Stimulated activated CD4-positive, alpha-beta T cell treated with anti-CD3 and anti-CD28 coated beads, Interleukin-15, amount 100 ng/mL, for 1 hour (primary cell): Measurements from ENCODE around the gene PRDM12.
"Not testable (repeated sequence)": the region's sequence is repeated elsewhere in the genome, so short reads cannot be mapped to it uniquely, and the experiment has no call there.

Experiments
- DNase-seq, 2 donors: peaks; one replicate each; pipeline ENCODE4 v3.0.0-alpha.2; 2020; ENCODE audit warnings: low read depth in 1 of 2, low spot score in 1 of 2

Gene PRDM12

GRCh38 chr9:130663977-130664250 is 480 bp upstream of the PRDM12 start:
- no peak for DNase-seq

GRCh38 chr9:130665029-130665430 is 636 bp downstream of the PRDM12 start:
- no peak for DNase-seq

GRCh38 chr9:130665431-130666392 is 1.3 kb downstream of the PRDM12 start:
- DNase-seq, result no peak

GRCh38 chr9:130666393-130667119 is 2.2 kb downstream of the PRDM12 start:
- DNase-seq, result no peak

GRCh38 chr9:130667120-130667435 is 2.7 kb downstream of the PRDM12 start:
- DNase-seq, result no peak

GRCh38 chr9:130668196-130668595 is 3.8 kb downstream of the PRDM12 start:
- no peak for DNase-seq

GRCh38 chr9:130668659-130669058 is 4.3 kb downstream of the PRDM12 start:
- DNase-seq, result no peak

GRCh38 chr9:130669965-130670364 is 5.6 kb downstream of the PRDM12 start:
- no peak for DNase-seq

- no peak for DNase-seq
Measured at GRCh38 chr9:130670644-130671043, 6.2 kb downstream of the PRDM12 start.

GRCh38 chr9:130672466-130672865 is 8.1 kb downstream of the PRDM12 start:
- no peak for DNase-seq

GRCh38 chr9:130672933-130673615 is 8.7 kb downstream of the PRDM12 start:
- DNase-seq, result no peak

GRCh38 chr9:130675396-130675795 is 11.0 kb downstream of the PRDM12 start:
- no peak for DNase-seq

GRCh38 chr9:130677252-130677651 is 12.9 kb downstream of the PRDM12 start:
- no peak for DNase-seq

- DNase-seq, result peak in 1 of 2 donors; percentile 56
Measured at GRCh38 chr9:130680836-130681768, 16.7 kb downstream of the PRDM12 start.

- DNase-seq, result no peak
Measured at GRCh38 chr9:130681769-130682420, 17.5 kb downstream of the PRDM12 start.

- peak; percentile 36 to 45 for DNase-seq
Measured at GRCh38 chr9:130682421-130683121, 18.2 kb downstream of the PRDM12 start.

GRCh38 chr9:130685104-130685503 is 20.7 kb downstream of the PRDM12 start:
- no peak for DNase-seq

GRCh38 chr9:130685945-130686344 is 21.6 kb downstream of the PRDM12 start:
- DNase-seq, result not testable (repeated sequence)

- no peak for DNase-seq
Measured at GRCh38 chr9:130687615-130688014, 23.2 kb downstream of the PRDM12 start.

- DNase-seq, result no peak
Measured at GRCh38 chr9:130688072-130688471, 23.7 kb downstream of the PRDM12 start.
